GM11168 (cell line): Measurements from ENCODE around the gene FARS2.

Experiments
- in situ Hi-C: fragments of 300-500 bp; cut with MboI; formaldehyde crosslinking; loops from one replicate; pipeline ENCODE4 v1.12.0; 2022; ENCODE audit warnings: low sequenced_read_pairs; ENCODE audit not compliant: unreplicated experiment

FARS2 gene

DNA sequence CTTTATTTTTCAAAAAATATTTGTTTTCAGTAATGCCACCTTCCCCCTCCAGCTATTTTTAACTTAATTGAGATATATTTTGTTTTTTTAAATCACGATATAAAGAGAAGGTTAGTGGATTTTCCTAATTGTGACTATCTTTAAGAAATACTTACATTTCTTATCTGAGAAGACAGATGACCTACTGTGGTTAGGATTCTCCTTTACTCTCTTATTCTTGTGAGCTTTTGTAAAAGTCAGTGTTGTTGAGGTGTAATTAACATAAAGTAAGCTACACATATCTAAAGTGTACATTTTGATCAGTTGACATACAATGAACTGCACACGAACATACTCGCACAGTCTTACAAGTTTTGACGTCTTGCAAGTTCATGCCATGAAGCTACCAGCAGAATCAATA lies 144.7 kb downstream of the FARS2 start:
- in situ Hi-C loops, result no loop called here

DNA sequence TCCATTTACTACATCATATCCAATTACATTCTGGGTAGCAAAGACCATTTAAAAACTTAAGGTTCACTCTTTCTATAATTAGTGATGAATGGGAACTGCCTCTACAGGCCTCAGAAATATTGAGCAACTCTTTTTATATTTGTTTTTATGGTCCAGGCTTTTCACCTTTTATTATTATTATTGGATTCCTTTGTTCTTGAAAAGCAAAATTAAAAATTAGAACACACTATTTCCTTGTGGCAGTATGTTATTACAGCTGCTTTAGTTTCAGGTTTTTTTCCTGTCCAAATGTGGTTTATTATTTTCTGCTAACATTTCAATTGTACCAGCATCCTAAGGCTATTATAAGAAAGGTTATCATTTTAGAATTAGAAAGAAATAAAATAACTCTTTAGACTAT lies 150.1 kb downstream of the FARS2 start:
- in situ Hi-C loops, result no loop called here

DNA sequence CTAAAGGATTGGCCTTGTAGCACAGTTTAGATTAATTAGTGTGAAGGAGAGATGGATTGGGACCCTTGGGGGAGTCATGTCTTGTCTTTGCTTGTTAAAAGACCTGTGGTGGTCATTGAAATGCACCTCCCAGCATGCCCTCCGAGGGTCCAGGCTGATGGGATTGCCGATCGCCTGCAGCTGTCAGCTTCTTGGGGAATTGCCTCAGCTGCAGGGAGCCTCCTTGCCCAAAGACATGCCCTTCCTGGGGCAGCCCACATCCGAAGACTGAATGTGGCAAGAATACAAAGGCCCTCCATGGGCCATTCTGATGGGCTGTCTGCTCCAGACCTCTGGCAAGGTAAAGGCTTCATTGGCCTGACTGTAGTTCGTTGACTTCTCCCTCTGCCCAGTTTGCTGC lies 150.7 kb downstream of the FARS2 start:
- in situ Hi-C loops, result no loop called here

DNA sequence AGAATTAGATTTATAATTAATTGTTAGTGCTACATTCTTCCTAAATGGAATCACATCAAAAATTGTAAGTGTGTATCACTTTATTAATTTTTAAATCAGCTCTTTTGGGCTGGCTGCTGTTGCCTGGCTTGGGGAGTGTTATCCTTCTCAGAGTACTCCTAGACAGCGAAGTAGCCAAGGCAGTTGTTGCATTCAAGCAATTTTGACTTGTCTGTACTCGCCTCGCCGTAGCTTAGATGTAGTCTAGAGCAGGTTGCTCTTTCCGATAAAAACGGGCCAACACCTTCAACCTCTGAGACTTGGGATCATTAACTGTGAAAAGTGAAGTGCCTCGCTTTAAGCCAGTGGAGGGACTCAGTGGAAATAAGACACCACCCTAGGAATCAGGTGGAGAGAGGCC lies 151.3 kb downstream of the FARS2 start:
- in situ Hi-C loops, result no loop called here

GRCh38 chr6:5416250-5416649 lies 154.9 kb downstream of the FARS2 start:
- in situ Hi-C loops, result no loop called here

DNA sequence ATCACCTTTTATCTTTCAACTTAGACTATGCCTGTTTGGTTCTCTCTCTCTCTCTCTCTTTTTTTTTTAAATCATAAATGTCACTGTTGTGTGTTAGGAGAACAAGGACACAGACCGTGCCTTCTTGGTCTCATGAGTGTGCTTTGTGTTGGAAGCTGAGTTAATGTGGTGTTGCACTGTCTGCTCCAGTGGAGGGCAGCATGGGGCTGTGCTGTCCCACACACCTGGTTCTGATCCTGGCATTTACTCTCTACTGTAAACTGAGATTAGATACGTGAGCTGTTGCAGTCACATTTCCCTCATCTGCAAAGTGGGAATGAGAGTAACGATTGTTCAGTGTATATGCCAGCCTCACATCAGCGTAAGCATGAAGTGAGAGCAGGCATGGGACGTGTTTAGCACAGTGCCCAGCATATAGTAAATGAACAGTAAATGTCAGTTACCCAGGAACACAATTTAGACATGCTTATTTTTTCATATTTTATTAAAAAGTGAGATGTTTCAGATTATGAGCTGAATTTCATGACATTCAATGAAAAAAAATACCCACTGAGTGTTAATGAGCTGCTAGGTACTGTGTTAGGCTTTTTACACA lies 161.1 kb downstream of the FARS2 start:
- in situ Hi-C loops, result no loop called here

DNA sequence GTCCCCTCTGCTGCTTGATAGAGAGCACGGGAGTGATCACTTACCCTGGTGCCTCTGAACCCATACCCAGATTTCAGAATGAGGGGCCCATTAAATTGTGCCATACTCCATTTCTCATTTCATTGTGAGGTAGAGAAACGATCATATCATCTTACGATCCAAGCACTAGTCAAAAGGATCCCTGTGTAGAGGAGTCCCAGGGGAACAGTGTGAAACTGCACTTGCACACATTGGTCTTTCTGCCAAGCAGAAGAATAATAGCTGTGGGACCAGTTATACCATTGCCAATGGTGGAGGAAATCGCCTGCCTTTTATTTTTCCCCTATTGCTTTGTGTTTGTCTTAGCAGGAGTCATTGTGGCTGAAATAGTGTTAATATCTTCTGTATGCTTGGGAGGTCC lies 161.9 kb downstream of the FARS2 start:
- in situ Hi-C loops, result no loop called here

- in situ Hi-C loops, result no loop called here
Measured at GRCh38 chr6:5424726-5425125, 163.4 kb downstream of the FARS2 start.

GRCh38 chr6:5425267-5425666 lies 164.0 kb downstream of the FARS2 start:
- in situ Hi-C loops, result no loop called here

DNA sequence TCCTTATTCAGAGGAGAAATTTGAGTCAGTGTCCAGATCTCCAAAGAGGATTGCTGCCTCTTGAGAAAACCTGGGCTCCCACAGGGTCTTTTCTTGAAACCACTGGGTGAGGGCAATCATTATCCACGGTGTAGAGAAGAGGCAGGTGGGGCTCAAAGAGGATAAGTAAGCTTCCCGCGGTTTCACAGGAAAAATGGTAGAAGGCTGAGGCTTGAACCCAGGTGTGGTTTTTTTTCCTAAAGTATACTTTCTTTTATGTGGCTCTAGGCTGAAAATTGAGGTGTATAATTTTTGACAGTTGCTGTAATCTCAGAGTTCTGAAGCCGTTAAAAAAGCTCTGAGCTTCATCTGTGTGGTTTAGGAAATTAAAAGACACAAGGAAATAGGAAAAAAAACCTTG lies 164.5 kb downstream of the FARS2 start:
- in situ Hi-C loops, result no loop called here

DNA sequence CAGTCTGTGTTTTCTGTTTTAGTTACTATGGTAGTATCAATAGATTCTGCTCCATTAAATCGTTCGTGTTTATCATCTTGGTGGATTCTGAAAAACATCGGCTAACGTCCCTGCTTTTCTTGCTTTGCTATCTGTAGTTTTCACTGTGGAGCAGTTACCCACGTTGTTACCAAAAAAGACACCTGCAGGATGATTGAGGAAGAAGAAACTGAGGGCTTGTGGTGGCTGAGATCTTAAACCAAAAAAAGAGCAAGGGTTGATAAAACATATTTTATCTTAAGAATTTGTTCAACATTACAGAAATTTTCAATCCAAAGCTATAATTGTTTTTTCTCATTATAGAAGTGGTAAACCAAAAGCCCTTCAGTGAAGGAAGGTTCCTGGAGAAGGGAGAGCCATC lies 166.3 kb downstream of the FARS2 start:
- in situ Hi-C loops, result no loop called here

DNA sequence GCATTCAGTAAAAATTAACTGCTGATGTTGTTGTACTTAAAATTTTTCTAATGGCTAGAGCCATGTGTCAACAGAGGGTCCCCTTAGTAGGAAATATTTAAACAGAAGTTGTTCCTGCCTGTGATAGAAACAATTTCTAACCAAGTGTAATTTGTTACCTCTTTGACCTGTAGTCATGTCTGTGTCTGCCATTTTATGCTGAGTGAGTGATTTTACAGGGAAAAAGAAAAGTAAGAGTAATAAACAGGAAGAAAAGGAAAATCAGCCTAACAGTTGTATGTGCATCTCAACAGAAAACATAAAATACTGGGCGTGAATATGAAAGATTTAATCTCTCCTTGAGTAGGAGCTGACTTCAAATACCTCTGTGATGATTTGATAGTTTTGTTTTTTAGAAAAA lies 172.0 kb downstream of the FARS2 start:
- in situ Hi-C loops, result no loop called here

DNA sequence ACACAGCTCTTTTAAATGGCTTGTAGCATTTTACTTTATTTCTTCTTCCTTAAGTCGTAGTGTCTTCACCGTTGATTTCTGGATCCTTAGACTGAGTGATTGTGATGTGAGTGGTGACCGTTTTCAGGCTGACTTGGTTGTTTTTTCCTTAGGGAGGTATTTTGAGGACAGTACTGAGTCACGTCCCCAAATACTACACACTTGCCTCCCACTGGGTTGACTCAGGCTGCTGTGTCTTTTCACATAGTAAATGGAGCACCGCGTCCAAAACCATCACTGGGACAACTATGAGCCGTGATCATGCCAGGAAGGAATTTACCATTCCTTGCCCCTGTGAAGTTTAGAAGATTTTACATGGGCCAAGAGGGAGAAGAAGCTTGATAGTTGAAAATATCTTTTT lies 174.1 kb downstream of the FARS2 start:
- in situ Hi-C loops, result no loop called here

- in situ Hi-C loops, result no loop called here
Measured at GRCh38 chr6:5438922-5439584, 177.7 kb downstream of the FARS2 start.

- in situ Hi-C loops, result no loop called here
Measured at GRCh38 chr6:5439749-5440148, 178.4 kb downstream of the FARS2 start.

- in situ Hi-C loops, result no loop called here
Measured at GRCh38 chr6:5442319-5442718, 181.0 kb downstream of the FARS2 start.

DNA sequence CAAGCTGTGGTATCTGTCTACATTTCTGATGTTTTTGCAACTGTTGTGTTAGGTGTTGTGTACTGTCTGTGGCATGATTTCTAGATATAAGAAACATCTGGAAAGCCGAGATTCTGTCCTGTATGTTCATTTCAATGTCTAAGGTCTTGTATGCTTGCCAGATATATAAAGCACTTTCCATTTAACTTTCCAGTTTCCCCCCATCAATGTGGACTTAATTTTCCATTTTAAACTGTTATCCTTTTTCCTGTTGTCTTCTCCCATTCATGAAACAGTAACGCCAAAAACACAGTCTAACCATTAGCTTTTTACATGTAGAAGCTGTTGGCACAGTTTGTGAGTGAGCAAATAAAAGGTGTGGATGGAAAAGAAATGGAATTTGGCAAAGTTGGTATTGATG lies 181.6 kb downstream of the FARS2 start:
- in situ Hi-C loops, result no loop called here

GRCh38 chr6:5443491-5443890 lies 182.2 kb downstream of the FARS2 start:
- in situ Hi-C loops, result no loop called here

- in situ Hi-C loops, result no loop called here
Measured at GRCh38 chr6:5446362-5447075, 185.2 kb downstream of the FARS2 start.

DNA sequence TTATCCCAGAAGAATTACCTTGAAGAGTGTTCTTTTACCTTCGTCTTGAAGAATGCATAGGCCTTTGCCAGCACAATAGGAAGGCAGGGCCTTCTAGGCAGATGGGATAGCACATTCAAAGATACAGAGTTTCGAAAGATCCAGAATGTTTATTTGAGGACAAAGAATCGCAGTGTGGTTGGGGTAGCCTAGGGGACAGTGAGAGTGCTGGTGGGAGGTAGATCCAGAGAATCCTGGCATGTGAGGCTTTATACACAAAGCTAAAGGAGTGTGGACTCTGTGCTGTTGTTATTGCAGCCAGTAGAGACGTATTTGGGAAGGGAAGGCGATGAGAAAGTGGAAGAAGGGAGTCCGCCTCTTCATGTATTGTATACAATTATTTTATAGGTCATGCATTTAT lies 186.6 kb downstream of the FARS2 start:
- in situ Hi-C loops, result no loop called here

GRCh38 chr6:5450073-5450472 lies 188.8 kb downstream of the FARS2 start:
- in situ Hi-C loops, result loop anchor here (25.0 kb wide), 1 partner anchor 537 kb away; no protein-coding TSS in a partner anchor

DNA sequence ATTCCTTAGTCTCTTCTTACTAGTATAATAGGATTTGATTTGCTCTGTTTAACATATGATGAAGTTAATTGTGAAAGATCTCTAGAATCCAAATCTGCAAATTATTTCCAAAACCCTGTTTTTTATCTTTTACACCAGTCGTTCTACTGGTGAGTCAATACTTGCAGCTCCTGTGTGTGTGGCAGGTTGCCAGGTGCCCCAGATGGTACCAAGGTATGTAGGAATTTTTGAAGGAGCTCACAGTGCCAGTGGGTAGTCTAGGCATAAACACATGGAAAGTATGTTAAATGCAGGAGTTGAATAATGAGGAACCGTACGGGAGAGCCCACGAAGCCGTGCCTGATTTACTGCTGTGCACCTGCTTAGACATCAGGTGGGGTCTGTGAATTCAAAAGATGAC lies 192.2 kb downstream of the FARS2 start:
- in situ Hi-C loops, result loop anchor here (25.0 kb wide), 1 partner anchor 534 kb away; no protein-coding TSS in a partner anchor
